ENCODE data around the gene USP49. TPM values are rescaled to one million over a fixed set of nuclear protein-coding genes. Genes with fewer than 3 reads are reported as not detected.

Gene USP49
- total and polyA plus RNA-seq, 2 experiments from 2014 or later, result 5.0 to 8.5 TPM

DNA sequence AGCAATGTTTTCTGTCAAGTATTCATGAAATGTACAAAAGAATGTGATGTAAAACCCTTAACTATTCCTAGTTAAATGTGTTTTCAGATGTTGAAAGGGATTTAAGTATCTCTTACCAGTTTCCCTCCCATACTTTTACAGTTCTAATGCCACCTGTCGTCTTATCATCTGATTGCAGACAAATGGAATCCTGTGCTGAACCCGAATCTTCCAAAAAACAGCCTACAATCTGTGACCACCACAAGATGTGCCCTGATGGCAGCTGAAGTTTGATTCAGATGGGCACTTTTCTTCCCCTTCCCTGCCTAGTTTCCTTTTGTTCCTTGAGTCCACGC, 105.8 kb downstream of the USP49 start:
- Histone ChIP-seq H3K4me3 (no peak overlapping the region), H3K4me1 (ENCODE audit: low read depth) (peaks cover 16% of the 10 kb centered on the region), H3K36me3 (peaks cover 10% of the 10 kb centered on the region), H3K9me3 (ENCODE audit: low read depth) (no peaks in the 10 kb centered on the region), H3K27ac (no peak overlapping the region), H3K27me3 (no peaks in the 10 kb centered on the region)
- TF ChIP-seq, protein P1, sequence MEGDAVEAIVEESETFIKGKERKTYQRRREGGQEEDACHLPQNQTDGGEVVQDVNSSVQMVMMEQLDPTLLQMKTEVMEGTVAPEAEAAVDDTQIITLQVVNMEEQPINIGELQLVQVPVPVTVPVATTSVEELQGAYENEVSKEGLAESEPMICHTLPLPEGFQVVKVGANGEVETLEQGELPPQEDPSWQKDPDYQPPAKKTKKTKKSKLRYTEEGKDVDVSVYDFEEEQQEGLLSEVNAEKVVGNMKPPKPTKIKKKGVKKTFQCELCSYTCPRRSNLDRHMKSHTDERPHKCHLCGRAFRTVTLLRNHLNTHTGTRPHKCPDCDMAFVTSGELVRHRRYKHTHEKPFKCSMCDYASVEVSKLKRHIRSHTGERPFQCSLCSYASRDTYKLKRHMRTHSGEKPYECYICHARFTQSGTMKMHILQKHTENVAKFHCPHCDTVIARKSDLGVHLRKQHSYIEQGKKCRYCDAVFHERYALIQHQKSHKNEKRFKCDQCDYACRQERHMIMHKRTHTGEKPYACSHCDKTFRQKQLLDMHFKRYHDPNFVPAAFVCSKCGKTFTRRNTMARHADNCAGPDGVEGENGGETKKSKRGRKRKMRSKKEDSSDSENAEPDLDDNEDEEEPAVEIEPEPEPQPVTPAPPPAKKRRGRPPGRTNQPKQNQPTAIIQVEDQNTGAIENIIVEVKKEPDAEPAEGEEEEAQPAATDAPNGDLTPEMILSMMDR (IDR thresholded peaks at IDR 0.05; ENCODE audit: low read depth, low read length), result no peak
- DNase-seq (ENCODE audit: low read depth in 1 of 2, low spot score in 1 of 2), result no peak

DNA sequence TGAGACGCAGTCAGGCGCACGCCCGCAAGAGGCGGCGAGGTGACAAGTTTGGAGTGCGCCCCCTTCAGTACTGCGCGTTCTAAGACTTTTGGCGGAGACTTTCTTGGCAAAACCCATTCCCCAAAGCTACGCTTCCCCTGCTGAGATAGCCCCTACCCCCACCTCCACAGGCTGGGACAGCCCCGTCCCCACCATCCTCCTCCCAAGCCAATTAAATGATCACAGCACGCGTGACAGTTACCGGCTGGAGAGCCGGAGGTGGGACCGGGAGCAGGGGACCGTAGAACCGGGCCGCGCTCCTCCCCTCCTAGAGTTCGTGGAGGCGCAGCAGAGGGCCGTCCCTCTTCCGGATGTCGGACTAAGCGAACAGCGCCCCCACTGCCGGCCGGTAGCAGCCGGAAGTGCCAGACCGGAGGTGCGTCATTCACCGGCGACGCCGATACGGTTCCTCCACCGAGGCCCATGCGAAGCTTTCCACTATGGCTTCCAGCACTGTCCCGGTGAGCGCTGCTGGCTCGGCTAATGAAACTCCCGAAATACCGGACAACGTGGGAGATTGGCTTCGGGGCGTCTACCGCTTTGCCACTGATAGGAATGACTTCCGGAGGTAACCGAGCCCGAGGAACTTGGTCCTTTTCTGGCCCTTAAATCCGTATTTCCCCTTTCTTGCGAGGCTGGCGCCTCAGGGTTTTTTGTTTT, 107.8 kb downstream of the USP49 start, which contains the start of gene TOMM6:
TOMM6 (plus strand) TSS at position 476 of the 699 bp plus-strand sequence; CDS start at position 480, 4 bp downstream.
- H3K9me3 ChIP-seq (ENCODE audit: low read depth), result no peaks in the 10 kb centered on the region
- H3K36me3 ChIP-seq, result peaks cover 10% of the 10 kb centered on the region
- no peaks in the 10 kb centered on the region for H3K27me3 ChIP-seq
- peak within 1 kb of the TSS; percentile 86 for H3K27ac ChIP-seq
- TF ChIP-seq, protein P1 (IDR thresholded peaks at IDR 0.05; ENCODE audit: low read depth, low read length), result peak; percentile 76
- peak within 1 kb of the TSS; percentile 99 for H3K4me3 ChIP-seq
- peaks cover 20% of the 10 kb centered on the region for H3K4me1 ChIP-seq (ENCODE audit: low read depth)
- DNase-seq (ENCODE audit: low read depth in 1 of 2, low spot score in 1 of 2), result peak; percentile 96 to 97

DNA sequence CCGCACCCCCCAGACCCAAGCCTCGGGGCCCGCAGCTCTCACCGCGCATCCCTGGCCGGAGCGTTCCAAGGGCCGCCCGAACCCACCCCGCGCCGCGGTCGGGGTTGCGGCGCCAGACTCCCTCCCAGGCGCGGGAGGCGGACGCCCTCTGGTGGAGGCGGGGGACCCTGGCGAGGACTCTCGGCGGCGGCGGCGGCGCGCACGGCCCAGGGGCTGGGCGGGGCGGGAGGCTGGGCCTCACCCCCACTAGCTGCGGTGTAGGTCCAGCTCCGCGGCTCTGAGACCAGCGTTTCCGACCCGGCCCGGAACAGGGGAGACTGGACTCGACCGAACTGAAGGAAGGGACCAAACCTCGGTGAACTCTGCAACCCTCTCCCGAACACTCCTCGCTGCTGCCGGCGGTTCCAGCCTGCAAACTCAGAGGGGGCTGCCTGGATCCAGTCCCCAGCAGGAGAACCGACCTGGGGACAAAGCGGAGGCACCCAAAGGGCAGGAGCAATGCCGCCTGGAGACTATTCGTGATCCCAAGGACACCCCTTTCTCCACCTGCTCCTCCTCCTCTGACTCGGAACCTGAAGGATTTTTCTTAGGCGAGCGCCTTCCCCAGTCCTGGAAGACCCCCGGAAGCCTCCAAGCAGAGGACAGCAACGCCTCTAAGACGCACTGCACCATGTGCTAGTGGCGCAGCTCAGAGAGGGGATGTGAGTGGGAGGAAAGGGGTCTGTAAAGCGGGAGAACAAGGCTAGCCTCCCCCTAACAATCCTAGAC, 108.5 kb downstream of the USP49 start:
- TF ChIP-seq, protein P1 (IDR thresholded peaks at IDR 0.05; ENCODE audit: low read depth, low read length), result peak; percentile 60
- H3K9me3 ChIP-seq (ENCODE audit: low read depth), result no peaks in the 10 kb centered on the region
- peaks cover 10% of the 10 kb centered on the region for H3K36me3 ChIP-seq
- peak; percentile 88 to 93 for DNase-seq (ENCODE audit: low read depth in 1 of 2, low spot score in 1 of 2)
- peak overlapping the region; percentile 99 for H3K4me3 ChIP-seq
- peaks cover 20% of the 10 kb centered on the region for H3K4me1 ChIP-seq (ENCODE audit: low read depth)
- no peaks in the 10 kb centered on the region for H3K27me3 ChIP-seq
- peak overlapping the region; percentile 86 for H3K27ac ChIP-seq

DNA sequence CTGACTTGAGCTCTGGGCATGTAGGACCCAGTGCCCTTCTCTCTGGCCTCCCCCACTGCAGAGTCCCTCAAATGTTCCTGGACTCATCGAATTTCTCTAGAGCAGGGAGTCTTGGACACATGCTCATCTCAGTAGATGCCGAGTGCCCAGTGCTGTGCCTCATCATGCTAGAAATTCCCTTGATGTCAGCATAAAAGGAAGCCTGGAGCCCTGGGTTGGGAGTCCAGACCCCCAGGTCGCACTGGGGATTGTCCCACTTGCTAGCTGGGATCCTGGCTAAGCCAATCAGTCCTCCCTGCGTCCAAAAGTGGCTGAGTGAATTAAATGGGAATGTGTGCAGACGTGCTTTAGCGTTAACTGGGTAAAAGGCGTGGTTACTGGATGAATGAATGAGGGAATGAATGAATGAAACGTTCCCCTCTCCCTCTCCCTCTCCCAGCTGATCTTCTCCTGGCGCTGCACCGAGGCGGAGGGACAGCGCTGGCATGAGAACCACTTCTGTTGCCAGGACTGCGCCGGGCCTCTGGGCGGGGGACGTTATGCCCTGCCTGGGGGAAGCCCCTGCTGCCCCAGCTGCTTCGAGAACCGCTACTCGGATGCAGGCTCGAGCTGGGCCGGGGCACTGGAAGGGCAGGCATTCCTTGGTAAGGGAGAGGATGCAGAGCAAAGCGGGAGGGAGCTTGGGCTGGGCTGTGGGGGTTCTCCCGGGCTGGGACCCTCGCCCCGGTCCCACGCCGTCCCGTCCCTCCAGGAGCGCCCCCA, 109.3 kb downstream of the USP49 start:
- Histone ChIP-seq H3K27me3 (no peaks in the 10 kb centered on the region), H3K9me3 (ENCODE audit: low read depth) (no peaks in the 10 kb centered on the region), H3K36me3 (peaks cover 3% of the 10 kb centered on the region), H3K4me1 (ENCODE audit: low read depth) (peaks cover 22% of the 10 kb centered on the region), H3K4me3 (peak overlapping the region; percentile 99), H3K27ac (no peak overlapping the region)
- peak in 1 of 2 donors; percentile 39 for DNase-seq (ENCODE audit: low read depth in 1 of 2, low spot score in 1 of 2)
- TF ChIP-seq, protein P1 (IDR thresholded peaks at IDR 0.05; ENCODE audit: low read depth, low read length), result no peak

DNA sequence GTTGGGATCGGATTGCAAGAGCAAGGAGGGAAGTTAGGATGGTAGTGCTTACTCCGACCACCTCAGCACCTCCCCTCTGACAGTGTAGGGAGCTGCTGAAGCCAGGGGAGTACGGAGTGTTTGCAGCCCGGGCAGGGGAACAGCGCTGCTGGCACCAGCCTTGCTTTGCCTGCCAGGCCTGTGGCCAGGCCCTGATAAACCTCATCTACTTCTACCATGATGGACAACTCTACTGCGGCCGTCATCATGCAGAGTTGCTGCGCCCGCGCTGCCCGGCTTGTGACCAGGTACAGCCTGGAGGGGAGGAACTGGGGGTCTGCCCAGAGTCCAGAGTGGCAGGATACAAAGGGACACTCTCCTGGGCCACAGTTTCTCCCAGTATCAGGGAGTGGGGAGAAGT, 109.9 kb downstream of the USP49 start:
- Histone ChIP-seq H3K4me3 (no peak overlapping the region), H3K27me3 (no peaks in the 10 kb centered on the region), H3K4me1 (ENCODE audit: low read depth) (peaks cover 22% of the 10 kb centered on the region), H3K36me3 (no peaks in the 10 kb centered on the region), H3K27ac (no peak overlapping the region), H3K9me3 (ENCODE audit: low read depth) (no peaks in the 10 kb centered on the region)
- TF ChIP-seq, protein P1 (IDR thresholded peaks at IDR 0.05; ENCODE audit: low read depth, low read length), result no peak
- no peak for DNase-seq (ENCODE audit: low read depth in 1 of 2, low spot score in 1 of 2)

Data from cardiac muscle cell (in vitro differentiated cells and primary cell).